CD4-positive, alpha-beta T cell (primary cell): ENCODE measurements around the gene PNKD. TPM values are rescaled to one million over a fixed set of nuclear protein-coding genes. Genes with fewer than 3 reads are reported as not detected.

Experiments used
- ATAC-seq: fragments of 200-7000 bp; cut with Tn5 transposase; one replicate; pipeline ENCODE4 v1.10.0; 2022; ENCODE audit warnings: mild to moderate bottlenecking; ENCODE audit not compliant: poor library complexity
- CTCF ChIA-PET: fragments of 350-600 bp; sonication (Branson Sonifier 250); formaldehyde crosslinking; loops from one replicate; lab custom pipeline; 2021; ENCODE audit warnings: antibody characterized with exemption, inconsistent platforms; lab: Charles Lee
- POLR2A ChIA-PET: fragments of 350-600 bp; sonication (Branson Sonifier 250); formaldehyde crosslinking; loops from one replicate; lab custom pipeline; 2021; ENCODE audit warnings: antibody characterized with exemption, inconsistent platforms; lab: Charles Lee
- DNase-seq, 14 experiments: peaks; one replicate each; pipeline ENCODE4 v3.0.0-alpha.2; 2013 to 2020; ENCODE audit warnings: mixed read lengths in 2 of 14
- H3K27ac ChIP-seq, 2 donors: one replicate each; pipeline versions ENCODE4 v1.5.1 to v1.7.0; 2013; ENCODE audit warnings: low read length in 2 of 2, low read depth in 1 of 2, mild to moderate bottlenecking in 1 of 2
- H3K27me3 ChIP-seq, 2 experiments: 1 replicate in 1 of 2; 2 replicates in 1 of 2; pipeline versions ENCODE4 v1.6.1 to v1.7.0; 2013; ENCODE audit warnings: low read length in 2 of 2, control low read depth in 1 of 2, mild to moderate bottlenecking in 1 of 2, moderate library complexity in 1 of 2; ENCODE audit not compliant: insufficient read depth in 2 of 2, control insufficient read depth in 1 of 2
- H3K36me3 ChIP-seq: one replicate; pipeline ENCODE4 v1.6.1; 2013; ENCODE audit warnings: low read length, control low read depth; ENCODE audit not compliant: insufficient read depth
- H3K4me1 ChIP-seq: one replicate; pipeline ENCODE4 v1.6.1; 2013; ENCODE audit warnings: low read length, control low read depth; ENCODE audit not compliant: insufficient read depth
- H3K4me3 ChIP-seq: one replicate; pipeline ENCODE4 v1.5.1; 2013; ENCODE audit warnings: mild to moderate bottlenecking, low read length, moderate library complexity
- H3K9me3 ChIP-seq, 2 experiments: 1 replicate in 1 of 2; 2 replicates in 1 of 2; pipeline versions ENCODE4 v1.6.1 to v1.7.0; 2013; ENCODE audit warnings: low read length in 2 of 2, mild to moderate bottlenecking in 2 of 2, control low read depth in 1 of 2, moderate library complexity in 1 of 2; ENCODE audit not compliant: control insufficient read depth in 1 of 2, insufficient read depth in 1 of 2
- H3K27ac Mint-ChIP-seq: one replicate; pipeline ENCODE4 v1.8.0; 2020; ENCODE audit warnings: mixed read lengths
- H3K27me3 Mint-ChIP-seq: one replicate; pipeline ENCODE4 v1.8.0; 2021; ENCODE audit warnings: mixed read lengths
- H3K36me3 Mint-ChIP-seq: one replicate; pipeline ENCODE4 v1.8.0; 2021; ENCODE audit warnings: low read depth, mixed read lengths
- H3K4me1 Mint-ChIP-seq: one replicate; pipeline ENCODE4 v1.8.0; 2021; ENCODE audit warnings: low read depth, mixed read lengths
- H3K4me3 Mint-ChIP-seq: one replicate; pipeline ENCODE4 v1.8.0; 2020; ENCODE audit warnings: mild to moderate bottlenecking, mixed read lengths
- H3K9me3 Mint-ChIP-seq: one replicate; pipeline ENCODE4 v1.8.0; 2020; ENCODE audit warnings: mixed read lengths
- intact Hi-C, 2 experiments: fragments of 100-400 bp; cut with DNase I in 1 of 2; cut with micrococcal nuclease in 1 of 2; formaldehyde crosslinking; loops; one replicate each; pipeline versions ENCODE4 v1.15.1 to v1.9.0; 2023 to 2025; cut with DNase I, micrococcal nuclease
- total RNA-seq, 174 experiments: library from RNA in 2 of 174; stranded (reverse) in 2 of 174; gene quantifications; one replicate each; pipeline ENCODE4 v1.2.3 and lab custom pipeline; 2021 to 2026
- TF ChIP-seq, protein P1 (sequence below): fragments of 200-600 bp; IDR thresholded peaks from one replicate; pipeline ENCODE4 v1.8.0; 2022; ENCODE audit warnings: antibody characterized with exemption, mild to moderate bottlenecking

The PNKD gene
- total RNA-seq, 2 experiments from 2014 or later, result 9.2 to 10.6 TPM

DNA sequence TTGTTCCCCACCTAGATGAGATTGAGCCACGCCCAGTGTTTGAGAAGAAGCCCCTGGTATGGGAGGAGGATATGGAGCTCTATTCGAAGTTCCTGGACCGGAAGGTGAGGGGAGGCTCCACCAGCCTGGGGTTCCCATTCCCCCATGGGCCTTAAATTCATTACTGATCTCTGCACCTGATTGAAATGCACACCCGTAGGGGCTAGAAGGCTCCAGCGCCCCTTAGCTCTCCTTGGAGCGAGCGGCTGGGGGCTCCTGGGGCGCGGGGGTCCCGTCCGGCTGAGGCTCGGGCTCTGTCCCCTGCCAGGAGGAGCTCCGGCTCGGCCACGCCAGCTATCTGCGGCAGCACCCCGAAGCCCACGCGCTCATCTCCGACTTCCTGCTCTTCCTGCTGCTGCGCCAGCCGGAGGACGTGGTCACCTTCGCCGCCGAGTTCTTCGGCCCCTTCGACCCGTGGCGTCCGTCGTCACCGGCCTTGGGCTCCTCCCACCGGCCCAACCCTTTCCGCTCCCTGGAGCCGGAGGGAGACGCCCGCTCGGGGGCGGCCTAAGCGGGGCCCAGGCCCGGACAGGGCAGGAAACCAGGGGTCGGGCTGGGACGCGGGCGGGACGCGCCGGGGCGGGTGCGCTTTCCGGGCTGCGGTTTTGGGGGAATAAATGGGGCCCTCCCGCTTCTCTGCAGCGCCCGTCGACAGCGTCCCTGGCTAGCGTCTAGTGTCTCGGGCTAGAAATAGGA is 97.3 kb downstream of the PNKD start:
- Mint-ChIP-seq H3K27me3 (no peaks in the 10 kb centered on the region), H3K36me3 (no peaks in the 10 kb centered on the region), H3K9me3 (no peaks in the 10 kb centered on the region), H3K4me1 (peaks cover 41% of the 10 kb centered on the region), H3K27ac (peak overlapping the region; percentile 59), H3K4me3 (peak overlapping the region; percentile 77)
- TF ChIP-seq, protein P1, sequence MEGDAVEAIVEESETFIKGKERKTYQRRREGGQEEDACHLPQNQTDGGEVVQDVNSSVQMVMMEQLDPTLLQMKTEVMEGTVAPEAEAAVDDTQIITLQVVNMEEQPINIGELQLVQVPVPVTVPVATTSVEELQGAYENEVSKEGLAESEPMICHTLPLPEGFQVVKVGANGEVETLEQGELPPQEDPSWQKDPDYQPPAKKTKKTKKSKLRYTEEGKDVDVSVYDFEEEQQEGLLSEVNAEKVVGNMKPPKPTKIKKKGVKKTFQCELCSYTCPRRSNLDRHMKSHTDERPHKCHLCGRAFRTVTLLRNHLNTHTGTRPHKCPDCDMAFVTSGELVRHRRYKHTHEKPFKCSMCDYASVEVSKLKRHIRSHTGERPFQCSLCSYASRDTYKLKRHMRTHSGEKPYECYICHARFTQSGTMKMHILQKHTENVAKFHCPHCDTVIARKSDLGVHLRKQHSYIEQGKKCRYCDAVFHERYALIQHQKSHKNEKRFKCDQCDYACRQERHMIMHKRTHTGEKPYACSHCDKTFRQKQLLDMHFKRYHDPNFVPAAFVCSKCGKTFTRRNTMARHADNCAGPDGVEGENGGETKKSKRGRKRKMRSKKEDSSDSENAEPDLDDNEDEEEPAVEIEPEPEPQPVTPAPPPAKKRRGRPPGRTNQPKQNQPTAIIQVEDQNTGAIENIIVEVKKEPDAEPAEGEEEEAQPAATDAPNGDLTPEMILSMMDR, result no peak
- peaks cover 27% of the 10 kb centered on the region for H3K4me1 ChIP-seq
- CTCF ChIA-PET, result interaction anchor here (0.9 to 1.5 kb wide), 3 partner anchors 29 to 95 kb away, joined by 3 to 5 read pairs (median 3); no protein-coding TSS in a partner anchor
- DNase-seq (peak; percentile 33 to 86 (median 61)), ATAC-seq (peak; percentile 78)
- POLR2A ChIA-PET, result interaction anchor here (0.6 to 3.6 kb wide), 14 partner anchors 11 to 292 kb away, joined by 3 to 33 read pairs (median 4); partner anchors contain the start of genes AAMP, BCS1L, CATIP and CTDSP1
- H3K36me3 ChIP-seq, result no peaks in the 10 kb centered on the region
- intact Hi-C loops, result no loop called here
- no peaks in the 10 kb centered on the region for H3K27me3 ChIP-seq
- H3K9me3 ChIP-seq, result peaks cover 4 to 8% of the 10 kb centered on the region in 2 experiments
- peak overlapping the region; percentile 67 to 74 for H3K27ac ChIP-seq
- peak overlapping the region; percentile 64 for H3K4me3 ChIP-seq

DNA sequence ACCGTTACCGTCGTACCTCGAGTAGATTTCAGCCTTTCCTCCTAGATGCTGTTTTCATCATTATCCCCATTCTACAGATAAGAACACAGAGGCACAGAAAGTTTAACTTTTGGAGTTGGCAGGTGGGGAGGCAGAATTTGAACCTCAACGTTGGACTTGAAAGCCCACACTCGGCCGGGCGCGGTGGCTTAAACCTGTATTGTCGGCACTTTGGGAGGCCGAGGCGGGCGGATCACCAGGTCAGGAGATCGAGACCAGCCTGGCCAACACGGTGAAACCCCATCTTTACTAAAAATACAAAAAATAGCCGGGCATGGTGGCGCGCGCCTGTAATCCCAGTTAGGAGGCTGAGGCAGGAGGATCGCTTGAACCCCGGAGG is 97.8 kb downstream of the PNKD start:
- intact Hi-C loops, result no loop called here
- DNase-seq (no peak), ATAC-seq (no peak)
- Mint-ChIP-seq H3K27me3 (no peaks in the 10 kb centered on the region), H3K27ac (peak overlapping the region; percentile 59), H3K4me1 (peaks cover 41% of the 10 kb centered on the region), H3K4me3 (peak overlapping the region; percentile 77), H3K36me3 (no peaks in the 10 kb centered on the region), H3K9me3 (no peaks in the 10 kb centered on the region)
- Histone ChIP-seq H3K27ac (peak overlapping the region; percentile 67 to 74), H3K4me3 (peak overlapping the region; percentile 64), H3K9me3 (peaks cover 4 to 8% of the 10 kb centered on the region in 2 experiments), H3K4me1 (peaks cover 27% of the 10 kb centered on the region), H3K27me3 (no peaks in the 10 kb centered on the region), H3K36me3 (no peaks in the 10 kb centered on the region)
- TF ChIP-seq, protein P1, result no peak
- ChIA-PET CTCF (interaction anchor here (0.9 to 1.5 kb wide), 3 partner anchors 28 to 95 kb away, joined by 3 to 5 read pairs (median 3); no protein-coding TSS in a partner anchor), POLR2A (interaction anchor here (1.2 to 3.6 kb wide), 5 partner anchors 26 to 88 kb away, joined by 3 to 33 read pairs (median 6); no protein-coding TSS in a partner anchor)

DNA sequence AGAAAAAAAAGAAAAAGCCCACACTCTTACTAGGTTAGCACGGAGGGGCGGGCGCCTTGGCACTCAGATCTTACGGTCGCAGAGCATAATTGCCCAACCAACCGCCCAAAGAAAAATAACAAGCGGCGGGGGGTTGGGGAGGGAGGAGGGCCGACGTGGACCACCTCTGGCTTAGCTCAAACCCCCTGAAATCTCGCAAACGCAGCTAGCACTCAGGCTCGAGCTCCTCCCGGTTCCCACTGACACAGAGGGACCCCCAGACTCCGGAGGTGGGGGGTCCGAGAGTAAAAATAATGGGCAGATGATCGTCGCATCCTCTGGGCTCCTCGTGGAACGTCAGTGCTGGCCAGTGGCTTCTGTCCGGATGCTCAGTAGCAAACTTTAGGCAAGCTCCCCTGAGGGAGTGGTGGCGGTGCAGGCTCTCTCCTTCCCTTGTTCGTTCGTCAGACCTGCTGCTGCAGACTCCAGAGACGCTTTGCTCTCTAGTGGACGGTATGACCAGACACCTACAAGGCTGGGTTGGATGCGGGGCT is 98.4 kb downstream of the PNKD start:
- Histone ChIP-seq H3K9me3 (peaks cover 4 to 8% of the 10 kb centered on the region in 2 experiments), H3K36me3 (no peaks in the 10 kb centered on the region), H3K4me3 (no peak overlapping the region), H3K27me3 (no peaks in the 10 kb centered on the region), H3K27ac (peak overlapping the region in 1 of 2 donors; percentile 67), H3K4me1 (peaks cover 27% of the 10 kb centered on the region)
- Mint-ChIP-seq H3K27me3 (no peaks in the 10 kb centered on the region), H3K36me3 (no peaks in the 10 kb centered on the region), H3K4me3 (peak overlapping the region; percentile 68), H3K9me3 (no peaks in the 10 kb centered on the region), H3K27ac (peak overlapping the region; percentile 59), H3K4me1 (peaks cover 41% of the 10 kb centered on the region)
- intact Hi-C loops, result no loop called here
- ChIA-PET POLR2A (interaction anchor here (3.6 kb wide), 1 partner anchor 28 kb away, joined by 33 read pairs; no protein-coding TSS in a partner anchor), CTCF (interaction anchor here (1.9 kb wide), 1 partner anchor 28 kb away, joined by 8 read pairs; no protein-coding TSS in a partner anchor)
- ATAC-seq (no peak), DNase-seq (peak in 1 of 14 experiments; percentile 25)
- TF ChIP-seq, protein P1, result no peak
